DND-41 (cell line): ENCODE data around the gene GSTT2B.
"Not testable (repeated sequence)": the region's sequence is repeated elsewhere in the genome, so short reads cannot be mapped to it uniquely, and the experiment has no call there.

Experiments
- CTCF ChIP-seq: IDR thresholded peaks from 2 replicates; pipeline ENCODE4 v1.5.1; 2012; ENCODE audit warnings: borderline replicate concordance, low read length, moderate library complexity, mild to moderate bottlenecking; ENCODE audit not compliant: poor library complexity, severe bottlenecking; ENCODE audit errors: extremely low read depth
- EZH2 ChIP-seq: IDR thresholded peaks from 3 replicates; pipeline ENCODE4 v1.6.1; 2012; ENCODE audit warnings: borderline replicate concordance, low read depth, mild to moderate bottlenecking, moderate library complexity, low read length, inconsistent platforms; ENCODE audit not compliant: severe bottlenecking

GRCh38 chr22:23974345-23974744, 13.3 kb upstream of the GSTT2B start, which contains the start of gene DDT:
- not testable (repeated sequence) for TF ChIP-seq CTCF, EZH2
